Measurements from ENCODE around the gene ARMC9.

ARMC9 gene

GRCh38 chr2:231167745-231168459, 30.5 kb upstream of the ARMC9 start:
- Histone ChIP-seq H3K18ac (ENCODE audit: low read length) (no peak overlapping the region), H2BK15ac (ENCODE audit: low read length) (no peak overlapping the region), H2BK5ac (ENCODE audit: low read length) (no peak overlapping the region), H4K8ac (ENCODE audit: low read depth, low read length) (no peak overlapping the region), H2AFZ (ENCODE audit: low read length) (no peak overlapping the region), H3K27ac (replicated peaks; ENCODE audit: low read length) (no peak overlapping the region), H3K9me3 (replicated peaks in 1 of 2; ENCODE audit: control insufficient read depth in 2 of 2, insufficient read depth in 1 of 2, low read depth in 1 of 2, low read length in 2 of 2) (no peaks in the 10 kb centered on the region), H3K79me1 (ENCODE audit: low read depth, low read length) (no peaks in the 10 kb centered on the region), H3K14ac (ENCODE audit: low read length) (no peak overlapping the region), H4K91ac (ENCODE audit: low read depth, low read length, poor library complexity) (no peak overlapping the region), H2BK120ac (ENCODE audit: low read depth, low read length) (no peak overlapping the region), H3K4me2 (ENCODE audit: insufficient read depth, low read length, poor library complexity, severe bottlenecking) (no peak overlapping the region), H3K27me3 (ENCODE audit: control insufficient read depth in 3 of 3, insufficient read depth in 3 of 3, low read depth in 1 of 3, low read length in 3 of 3) (no peaks in the 10 kb centered on the region), H3K4me3 (ENCODE audit: low read length in 2 of 2) (no peak overlapping the region), H3K4me1 (ENCODE audit: control insufficient read depth in 2 of 2, insufficient read depth in 1 of 2, low read depth in 1 of 2, low read length in 2 of 2) (no peaks in the 10 kb centered on the region), H2AK5ac (ENCODE audit: low read depth, low read length) (no peak overlapping the region), H3K4ac (ENCODE audit: low read length) (no peak overlapping the region), H3K23ac (ENCODE audit: low read depth, low read length, poor library complexity) (no peak overlapping the region), H3K9ac (ENCODE audit: low read depth, low read length, poor library complexity) (no peak overlapping the region), H2BK12ac (ENCODE audit: low read length) (no peak overlapping the region), H3K36me3 (replicated peaks in 1 of 2; ENCODE audit: control insufficient read depth in 2 of 2, insufficient read depth in 2 of 2, low read length in 2 of 2) (peaks cover 14 to 97% of the 10 kb centered on the region in 2 donors)
- no peak for DNase-seq (ENCODE audit: low spot score)
- WGBS, 2 donors (ENCODE audit: extremely low coverage in 2 of 2, insufficient read length in 2 of 2, insufficient replicate concordance in 1 of 2): no CpG with 5 or more reads among the region's 6 CpGs

GRCh38 chr2:231168460-231169139, 29.8 kb upstream of the ARMC9 start:
- no peak for DNase-seq (ENCODE audit: low spot score)
- peaks cover 14 to 97% of the 10 kb centered on the region in 2 donors for H3K36me3 ChIP-seq (replicated peaks in 1 of 2; ENCODE audit: control insufficient read depth in 2 of 2, insufficient read depth in 2 of 2, low read length in 2 of 2)
- no peak overlapping the region for H2BK120ac ChIP-seq (ENCODE audit: low read depth, low read length)
- no peaks in the 10 kb centered on the region for H3K79me1 ChIP-seq (ENCODE audit: low read depth, low read length)
- H3K9ac ChIP-seq (ENCODE audit: low read depth, low read length, poor library complexity): no peak overlapping the region
- H3K27me3 ChIP-seq (ENCODE audit: control insufficient read depth in 3 of 3, insufficient read depth in 3 of 3, low read depth in 1 of 3, low read length in 3 of 3): no peaks in the 10 kb centered on the region
- H3K4ac ChIP-seq (ENCODE audit: low read length): no peak overlapping the region
- H4K91ac ChIP-seq (ENCODE audit: low read depth, low read length, poor library complexity): no peak overlapping the region
- H2BK12ac ChIP-seq (ENCODE audit: low read length): no peak overlapping the region
- H2BK15ac ChIP-seq (ENCODE audit: low read length): no peak overlapping the region
- no peak overlapping the region for H2BK5ac ChIP-seq (ENCODE audit: low read length)
- no peak overlapping the region for H3K14ac ChIP-seq (ENCODE audit: low read length)
- no peak overlapping the region for H2AK5ac ChIP-seq (ENCODE audit: low read depth, low read length)
- H3K18ac ChIP-seq (ENCODE audit: low read length): no peak overlapping the region
- WGBS, 2 donors (ENCODE audit: extremely low coverage in 2 of 2, insufficient read length in 2 of 2, insufficient replicate concordance in 1 of 2): no CpG with 5 or more reads among the region's 4 CpGs
- H3K4me2 ChIP-seq (ENCODE audit: insufficient read depth, low read length, poor library complexity, severe bottlenecking): no peak overlapping the region
- H3K9me3 ChIP-seq (replicated peaks in 1 of 2; ENCODE audit: control insufficient read depth in 2 of 2, insufficient read depth in 1 of 2, low read depth in 1 of 2, low read length in 2 of 2): no peaks in the 10 kb centered on the region
- H3K23ac ChIP-seq (ENCODE audit: low read depth, low read length, poor library complexity): no peak overlapping the region
- no peak overlapping the region for H3K4me3 ChIP-seq (ENCODE audit: low read length in 2 of 2)
- H4K8ac ChIP-seq (ENCODE audit: low read depth, low read length): no peak overlapping the region
- no peak overlapping the region for H3K27ac ChIP-seq (replicated peaks; ENCODE audit: low read length)
- no peaks in the 10 kb centered on the region for H3K4me1 ChIP-seq (ENCODE audit: control insufficient read depth in 2 of 2, insufficient read depth in 1 of 2, low read depth in 1 of 2, low read length in 2 of 2)
- no peak overlapping the region for H2AFZ ChIP-seq (ENCODE audit: low read length)

DNA sequence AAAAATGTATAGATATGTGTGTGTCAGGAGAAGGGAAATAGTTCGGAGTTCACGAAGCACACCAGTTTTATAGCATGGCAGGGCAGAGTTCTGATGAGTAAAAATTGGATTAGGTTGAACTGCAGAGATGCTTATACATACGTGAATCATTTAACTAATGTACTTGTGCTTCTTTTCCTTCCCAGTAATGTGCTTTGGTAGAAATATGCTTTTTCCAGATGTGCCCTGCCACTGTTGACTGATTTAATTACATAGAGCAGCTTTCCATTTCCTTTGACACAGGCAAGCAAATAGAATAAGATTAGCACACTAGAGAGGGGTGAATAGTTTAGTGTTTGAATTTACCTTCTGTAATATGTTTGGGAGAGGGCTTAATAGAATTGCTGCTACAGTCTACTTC, 28.9 kb upstream of the ARMC9 start:
- no peak overlapping the region for H2BK15ac ChIP-seq (ENCODE audit: low read length)

DNA sequence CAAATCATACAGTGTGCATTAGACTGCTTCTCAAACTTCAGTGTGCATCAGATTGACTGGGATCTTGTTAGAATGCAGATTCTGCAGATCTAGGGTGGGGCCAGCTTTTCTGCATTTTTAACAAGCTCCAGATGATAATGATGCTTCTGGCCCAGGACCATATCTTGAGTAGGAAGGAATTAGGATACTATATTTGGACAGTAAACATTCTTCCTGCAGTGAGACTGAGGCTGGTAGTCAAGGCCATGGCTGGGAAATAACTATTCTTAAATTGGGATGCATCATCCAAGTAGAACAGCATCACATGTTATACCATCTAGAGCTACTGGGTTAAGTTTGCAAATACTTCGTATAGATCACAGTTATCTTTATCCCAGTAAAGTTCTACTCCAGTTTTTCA, 28.4 kb upstream of the ARMC9 start:
- no peak overlapping the region for H3K18ac ChIP-seq (ENCODE audit: low read length)
- no peak overlapping the region for H3K4me3 ChIP-seq (ENCODE audit: low read length in 2 of 2)
- H3K27me3 ChIP-seq (ENCODE audit: control insufficient read depth in 3 of 3, insufficient read depth in 3 of 3, low read depth in 1 of 3, low read length in 3 of 3): no peaks in the 10 kb centered on the region
- H3K4ac ChIP-seq (ENCODE audit: low read length): no peak overlapping the region
- H3K27ac ChIP-seq (replicated peaks; ENCODE audit: low read length): no peak overlapping the region
- no peak overlapping the region for H3K14ac ChIP-seq (ENCODE audit: low read length)
- no peak overlapping the region for H2AFZ ChIP-seq (ENCODE audit: low read length)
- no peak overlapping the region for H2BK120ac ChIP-seq (ENCODE audit: low read depth, low read length)
- H2BK15ac ChIP-seq (ENCODE audit: low read length): no peak overlapping the region
- H3K9me3 ChIP-seq (replicated peaks in 1 of 2; ENCODE audit: control insufficient read depth in 2 of 2, insufficient read depth in 1 of 2, low read depth in 1 of 2, low read length in 2 of 2): no peaks in the 10 kb centered on the region
- H2AK5ac ChIP-seq (ENCODE audit: low read depth, low read length): no peak overlapping the region
- no peaks in the 10 kb centered on the region for H3K4me1 ChIP-seq (ENCODE audit: control insufficient read depth in 2 of 2, insufficient read depth in 1 of 2, low read depth in 1 of 2, low read length in 2 of 2)
- H2BK12ac ChIP-seq (ENCODE audit: low read length): no peak overlapping the region
- H4K91ac ChIP-seq (ENCODE audit: low read depth, low read length, poor library complexity): no peak overlapping the region
- H3K36me3 ChIP-seq (replicated peaks in 1 of 2; ENCODE audit: control insufficient read depth in 2 of 2, insufficient read depth in 2 of 2, low read length in 2 of 2): peaks cover 14 to 96% of the 10 kb centered on the region in 2 donors
- no peaks in the 10 kb centered on the region for H3K79me1 ChIP-seq (ENCODE audit: low read depth, low read length)
- no peak for DNase-seq (ENCODE audit: low spot score)
- no CpG with 5 or more reads among the region's 1 CpG for WGBS, 2 donors (ENCODE audit: extremely low coverage in 2 of 2, insufficient read length in 2 of 2, insufficient replicate concordance in 1 of 2)
- no peak overlapping the region for H4K8ac ChIP-seq (ENCODE audit: low read depth, low read length)
- no peak overlapping the region for H3K4me2 ChIP-seq (ENCODE audit: insufficient read depth, low read length, poor library complexity, severe bottlenecking)
- H3K9ac ChIP-seq (ENCODE audit: low read depth, low read length, poor library complexity): no peak overlapping the region
- no peak overlapping the region for H3K23ac ChIP-seq (ENCODE audit: low read depth, low read length, poor library complexity)
- no peak overlapping the region for H2BK5ac ChIP-seq (ENCODE audit: low read length)

More for the DNA sequence above, 28.9 kb upstream of the ARMC9 start:
- no CpG with 5 or more reads among the region's 3 CpGs for WGBS, 2 donors (ENCODE audit: extremely low coverage in 2 of 2, insufficient read length in 2 of 2, insufficient replicate concordance in 1 of 2)
- Histone ChIP-seq H3K4me2 (ENCODE audit: insufficient read depth, low read length, poor library complexity, severe bottlenecking) (no peak overlapping the region), H3K9me3 (replicated peaks in 1 of 2; ENCODE audit: control insufficient read depth in 2 of 2, insufficient read depth in 1 of 2, low read depth in 1 of 2, low read length in 2 of 2) (no peaks in the 10 kb centered on the region), H3K27me3 (ENCODE audit: control insufficient read depth in 3 of 3, insufficient read depth in 3 of 3, low read depth in 1 of 3, low read length in 3 of 3) (no peaks in the 10 kb centered on the region), H3K4ac (ENCODE audit: low read length) (no peak overlapping the region), H3K4me3 (ENCODE audit: low read length in 2 of 2) (no peak overlapping the region), H3K4me1 (ENCODE audit: control insufficient read depth in 2 of 2, insufficient read depth in 1 of 2, low read depth in 1 of 2, low read length in 2 of 2) (no peaks in the 10 kb centered on the region), H2BK12ac (ENCODE audit: low read length) (no peak overlapping the region), H3K36me3 (replicated peaks in 1 of 2; ENCODE audit: control insufficient read depth in 2 of 2, insufficient read depth in 2 of 2, low read length in 2 of 2) (peaks cover 14 to 97% of the 10 kb centered on the region in 2 donors), H2BK5ac (ENCODE audit: low read length) (no peak overlapping the region), H3K23ac (ENCODE audit: low read depth, low read length, poor library complexity) (no peak overlapping the region), H3K14ac (ENCODE audit: low read length) (no peak overlapping the region), H4K91ac (ENCODE audit: low read depth, low read length, poor library complexity) (no peak overlapping the region), H3K27ac (replicated peaks; ENCODE audit: low read length) (no peak overlapping the region), H2AFZ (ENCODE audit: low read length) (no peak overlapping the region), H2BK120ac (ENCODE audit: low read depth, low read length) (no peak overlapping the region), H3K79me1 (ENCODE audit: low read depth, low read length) (no peaks in the 10 kb centered on the region), H4K8ac (ENCODE audit: low read depth, low read length) (no peak overlapping the region), H2AK5ac (ENCODE audit: low read depth, low read length) (no peak overlapping the region), H3K9ac (ENCODE audit: low read depth, low read length, poor library complexity) (no peak overlapping the region), H3K18ac (ENCODE audit: low read length) (no peak overlapping the region)
- no peak for DNase-seq (ENCODE audit: low spot score)
